ENCODE data around the gene DGKD. TPM values are rescaled to one million over a fixed set of nuclear protein-coding genes. Genes with fewer than 3 reads are reported as not detected.

Gene DGKD
- total RNA-seq, 4 donors from 2014 or later, result 7.0 to 55.4 (median 10.9) TPM

- Histone ChIP-seq H3K36me3 (no peaks in the 10 kb centered on the region), H3K9me3 (no peaks in the 10 kb centered on the region), H3K4me1 (no peaks in the 10 kb centered on the region), H3K27ac (no peak overlapping the region), H3K4me3 (no peak overlapping the region), H3K27me3 (peaks cover 4% of the 10 kb centered on the region)
- WGBS, result 96% methylated on average over 15 of the region's 20 CpGs
- no peak for DNase-seq (ENCODE audit: low spot score in 2 of 2)
- TF ChIP-seq CTCF (IDR thresholded peaks at IDR 0.05) (no peak), EP300 (IDR thresholded peaks at IDR 0.05) (no peak), POLR2AphosphoS5 (IDR thresholded peaks at IDR 0.05) (no peak), POLR2A (IDR thresholded peaks at IDR 0.05) (no peak)
These were observed 39.9 kb upstream of the DGKD start for GRCh38 chr2:233314180-233314925.

GRCh38 chr2:233317196-233317943 lies 36.9 kb upstream of the DGKD start:
- Histone ChIP-seq H3K27me3 (peaks cover 16% of the 10 kb centered on the region), H3K9me3 (no peaks in the 10 kb centered on the region), H3K4me3 (no peak overlapping the region), H3K4me1 (no peaks in the 10 kb centered on the region), H3K27ac (no peak overlapping the region), H3K36me3 (no peaks in the 10 kb centered on the region)
- no peak for DNase-seq (ENCODE audit: low spot score in 2 of 2)
- WGBS, result 62% methylated on average over 7 of the region's 7 CpGs
- TF ChIP-seq EP300 (IDR thresholded peaks at IDR 0.05) (no peak), POLR2AphosphoS5 (IDR thresholded peaks at IDR 0.05) (no peak), POLR2A (IDR thresholded peaks at IDR 0.05) (no peak), CTCF (IDR thresholded peaks at IDR 0.05) (no peak)

- no peak for DNase-seq (ENCODE audit: low spot score in 2 of 2)
- 71% methylated on average over 5 of the region's 5 CpGs for whole genome bisulfite sequencing
- Histone ChIP-seq H3K27me3 (peaks cover 16% of the 10 kb centered on the region), H3K27ac (no peak overlapping the region), H3K9me3 (no peaks in the 10 kb centered on the region), H3K36me3 (no peaks in the 10 kb centered on the region), H3K4me1 (no peaks in the 10 kb centered on the region), H3K4me3 (no peak overlapping the region)
- TF ChIP-seq CTCF (IDR thresholded peaks at IDR 0.05), result no peak
- TF ChIP-seq POLR2AphosphoS5 (IDR thresholded peaks at IDR 0.05), result no peak
- TF ChIP-seq EP300 (IDR thresholded peaks at IDR 0.05), result no peak
- TF ChIP-seq POLR2A (IDR thresholded peaks at IDR 0.05), result no peak
These were observed 35.0 kb upstream of the DGKD start for GRCh38 chr2:233319256-233319655.

GRCh38 chr2:233320470-233320869 lies 33.8 kb upstream of the DGKD start:
- 94% methylated on average over 11 of the region's 17 CpGs for WGBS

More at GRCh38 chr2:233320470-233320869, 33.8 kb upstream of the DGKD start:
- H3K27me3 ChIP-seq, result peaks cover 16% of the 10 kb centered on the region
- TF ChIP-seq CTCF (IDR thresholded peaks at IDR 0.05) (no peak), POLR2A (IDR thresholded peaks at IDR 0.05) (no peak), EP300 (IDR thresholded peaks at IDR 0.05) (no peak), POLR2AphosphoS5 (IDR thresholded peaks at IDR 0.05) (no peak)
- H3K27ac ChIP-seq, result no peak overlapping the region
- H3K4me3 ChIP-seq, result no peak overlapping the region
- no peaks in the 10 kb centered on the region for H3K36me3 ChIP-seq
- H3K4me1 ChIP-seq, result no peaks in the 10 kb centered on the region
- DNase-seq (ENCODE audit: low spot score in 2 of 2), result no peak
- no peaks in the 10 kb centered on the region for H3K9me3 ChIP-seq

Data from suprapubic skin (tissue), 4 donors.